GM08714 (cell line): Measurements from ENCODE around the gene DIO1.
"Not testable (repeated sequence)": the region's sequence is repeated elsewhere in the genome, so short reads cannot be mapped to it uniquely, and the experiment has no call there.

Experiments used
- H3K4me3 ChIP-seq: fragments of 200-500 bp; sonication (Bioruptor generic); 2 replicates; pipeline ENCODE4 v1.5.1; 2014; ENCODE audit warnings: mild to moderate bottlenecking, low read length, inconsistent platforms
- ZNF274 ChIP-seq: IDR thresholded peaks from 2 replicates; pipeline ENCODE4 v1.6.1; 2012; ENCODE audit warnings: mild to moderate bottlenecking, low read depth, low read length

Gene DIO1

DNA sequence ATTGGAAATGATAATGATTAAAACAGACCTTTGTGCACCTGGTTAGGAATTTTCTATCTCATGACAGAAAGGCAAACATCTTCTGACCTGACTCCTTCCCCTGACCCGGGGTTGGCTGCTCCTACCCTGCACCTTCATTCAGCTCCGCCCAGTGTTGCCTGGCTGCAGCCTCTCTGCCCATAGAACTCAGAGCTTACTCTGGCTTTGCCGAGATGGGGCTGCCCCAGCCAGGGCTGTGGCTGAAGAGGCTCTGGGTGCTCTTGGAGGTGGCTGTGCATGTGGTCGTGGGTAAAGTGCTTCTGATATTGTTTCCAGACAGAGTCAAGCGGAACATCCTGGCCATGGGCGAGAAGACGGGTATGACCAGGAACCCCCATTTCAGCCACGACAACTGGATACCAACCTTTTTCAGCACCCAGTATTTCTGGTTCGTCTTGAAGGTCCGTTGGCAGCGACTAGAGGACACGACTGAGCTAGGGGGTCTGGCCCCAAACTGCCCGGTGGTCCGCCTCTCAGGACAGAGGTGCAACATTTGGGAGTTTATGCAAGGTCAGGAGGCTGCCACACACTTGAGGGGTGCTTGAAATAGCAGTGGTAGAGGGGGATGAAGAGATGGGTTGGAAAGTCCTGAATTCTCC, at the start of gene DIO1:
Gene DIO1, plus strand, starts transcription at position 189 of the 638 bp plus-strand sequence. Its CDS starts 24 bp downstream, at position 213.
- TF ChIP-seq ZNF274 = no peak
- H3K4me3 ChIP-seq = no peak within 1 kb of the TSS

DNA sequence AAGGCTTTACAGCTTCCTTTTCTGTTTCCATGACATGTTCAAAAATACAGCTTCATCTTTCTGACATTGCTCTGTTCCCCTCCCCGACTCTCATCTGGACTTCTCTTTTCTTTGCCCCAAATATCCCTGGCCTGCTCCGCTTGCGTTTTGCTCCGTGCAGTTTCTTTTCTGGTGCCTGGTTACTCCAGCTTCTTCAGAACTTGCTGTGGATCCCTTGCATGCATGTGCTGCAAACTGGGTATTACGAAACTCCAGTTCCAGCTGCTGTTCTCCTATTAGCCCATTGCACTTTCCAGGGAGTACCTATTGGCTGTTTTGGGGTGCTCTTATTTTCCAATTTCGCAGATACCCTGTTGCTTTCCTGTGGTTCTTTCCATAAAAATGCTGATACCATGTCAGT, 46.0 kb upstream of the DIO1 start:
- no peak overlapping the region for H3K4me3 ChIP-seq
- no peak for TF ChIP-seq ZNF274

DNA sequence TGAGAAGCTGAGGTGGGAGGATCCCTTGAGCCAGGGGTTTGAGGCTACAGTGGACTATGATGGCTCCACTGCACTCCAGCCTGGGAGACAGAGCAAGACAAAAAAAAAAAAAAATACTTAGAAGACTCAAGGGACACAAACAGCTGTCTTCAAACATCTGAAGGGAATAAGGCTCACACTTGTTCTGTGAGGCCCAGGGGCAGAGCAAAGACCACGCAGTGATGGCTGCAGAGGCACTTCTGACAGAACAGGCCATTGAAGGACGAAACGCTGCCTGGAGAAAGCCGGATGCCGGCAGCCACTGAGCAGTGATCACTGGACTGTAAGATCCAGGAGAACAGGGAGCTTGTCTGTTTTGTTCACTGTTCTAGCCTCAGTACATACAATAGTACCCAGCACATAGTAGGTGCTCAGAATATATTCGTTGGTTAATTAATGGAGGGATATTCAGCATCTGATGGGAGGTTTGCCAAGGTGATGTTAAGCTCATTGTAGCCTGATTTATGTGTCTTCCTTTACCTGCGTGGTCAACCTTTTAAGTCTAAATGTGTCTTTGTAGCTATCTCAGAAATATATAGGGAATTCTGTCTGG, 43.8 kb upstream of the DIO1 start:
- TF ChIP-seq ZNF274 = no peak
- H3K4me3 ChIP-seq = no peak overlapping the region

- TF ChIP-seq ZNF274 = no peak
These were observed 42.3 kb upstream of the DIO1 start for GRCh38 chr1:53851571-53852285.

GRCh38 chr1:53860967-53861411, 33.0 kb upstream of the DIO1 start:
- TF ChIP-seq ZNF274 = no peak
- no peak overlapping the region for H3K4me3 ChIP-seq

More at GRCh38 chr1:53851571-53852285, 42.3 kb upstream of the DIO1 start:
- no peak overlapping the region for H3K4me3 ChIP-seq

DNA sequence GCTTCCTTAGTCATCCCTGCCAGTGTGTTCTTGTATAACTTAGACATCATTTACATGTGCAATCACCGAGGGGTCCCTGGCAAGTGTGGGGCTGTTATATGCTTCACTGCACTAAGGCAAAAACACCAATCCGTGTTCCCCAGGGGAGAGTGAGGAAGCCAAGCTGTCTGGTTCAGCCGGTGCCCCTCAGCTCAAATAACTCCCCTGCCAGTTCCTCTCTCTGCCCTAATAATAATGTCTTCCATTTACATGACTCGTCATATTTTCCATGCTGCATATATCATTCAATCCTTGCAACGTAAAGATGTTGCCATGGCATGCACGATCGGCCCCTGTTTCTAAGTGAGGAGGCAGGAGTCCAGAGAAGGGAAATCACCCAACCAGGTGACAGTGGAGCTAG, 31.5 kb upstream of the DIO1 start:
- no peak overlapping the region for H3K4me3 ChIP-seq
- no peak for TF ChIP-seq ZNF274

GRCh38 chr1:53868565-53868964, 25.4 kb upstream of the DIO1 start:
- no peak overlapping the region for H3K4me3 ChIP-seq
- TF ChIP-seq ZNF274 = no peak

DNA sequence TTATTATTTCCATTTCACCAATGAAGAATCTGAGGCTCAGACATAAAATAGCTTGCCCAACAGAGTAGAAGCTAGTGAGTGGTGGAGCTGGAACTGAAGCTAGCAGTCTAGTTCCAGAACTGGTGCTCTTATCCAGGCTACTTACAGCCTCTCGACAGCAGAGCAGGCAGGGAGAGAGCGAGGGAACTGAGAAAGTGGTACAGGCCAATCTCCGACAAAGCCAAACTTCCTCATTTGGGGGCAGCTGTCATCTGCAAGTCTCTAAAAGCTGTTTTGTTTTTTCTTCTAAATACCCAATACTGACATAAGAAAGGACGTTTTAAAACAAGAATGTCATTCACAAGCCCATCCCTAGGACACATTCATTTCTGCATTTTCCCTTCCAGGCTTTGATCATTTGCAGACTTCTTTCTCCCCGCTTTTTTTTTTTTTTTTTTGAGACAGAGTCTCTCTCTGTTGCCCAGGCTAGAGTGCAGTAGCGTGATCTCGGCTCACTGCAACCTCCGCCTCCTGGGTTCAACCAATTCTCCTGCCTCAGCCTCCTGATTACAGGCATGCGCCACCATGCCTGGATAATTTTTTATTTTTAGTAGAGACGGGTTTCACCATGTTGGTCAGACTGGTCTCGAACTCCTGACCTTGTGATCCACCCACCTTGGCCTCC, 24.4 kb upstream of the DIO1 start:
- no peak for TF ChIP-seq ZNF274
- H3K4me3 ChIP-seq = no peak overlapping the region

- H3K4me3 ChIP-seq = no peak overlapping the region
- no peak for TF ChIP-seq ZNF274
These were observed 22.8 kb upstream of the DIO1 start for GRCh38 chr1:53871221-53871620.

DNA sequence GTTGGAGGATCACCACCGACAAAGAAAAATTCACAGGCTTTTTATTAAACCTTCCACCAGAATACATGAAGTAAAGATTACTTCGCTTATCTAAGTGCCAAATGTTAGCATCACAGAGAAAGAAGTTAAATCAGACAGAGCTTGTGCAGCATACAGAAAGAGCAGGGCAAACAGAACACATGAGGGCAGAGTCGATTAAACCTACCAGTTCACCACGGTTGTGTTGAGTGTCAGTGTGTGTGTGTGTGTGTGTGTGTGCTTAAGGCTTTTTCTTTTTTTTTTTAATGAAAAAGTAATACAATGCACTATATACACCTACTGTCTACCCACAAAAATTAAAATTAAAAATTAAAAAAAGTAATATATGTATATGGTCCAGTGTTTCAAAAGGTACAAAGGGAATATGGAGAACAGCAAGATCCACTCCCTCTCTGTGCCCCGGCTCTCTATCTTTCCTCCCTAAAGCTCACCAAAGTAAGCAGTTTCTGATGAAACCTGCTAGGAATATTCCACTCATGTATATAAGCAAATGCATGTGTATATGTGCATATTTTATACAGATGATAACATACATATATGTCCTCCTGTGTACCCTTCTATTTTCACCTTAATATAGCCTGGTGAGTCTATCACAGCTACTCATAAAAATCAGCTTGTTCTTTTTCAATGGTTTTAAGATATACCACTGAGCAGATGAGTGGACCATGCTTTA, 22.1 kb upstream of the DIO1 start:
- no peak for TF ChIP-seq ZNF274
- H3K4me3 ChIP-seq = no peak overlapping the region

- H3K4me3 ChIP-seq = not testable (repeated sequence)
These were observed 18.8 kb upstream of the DIO1 start for GRCh38 chr1:53875150-53875549.

DNA sequence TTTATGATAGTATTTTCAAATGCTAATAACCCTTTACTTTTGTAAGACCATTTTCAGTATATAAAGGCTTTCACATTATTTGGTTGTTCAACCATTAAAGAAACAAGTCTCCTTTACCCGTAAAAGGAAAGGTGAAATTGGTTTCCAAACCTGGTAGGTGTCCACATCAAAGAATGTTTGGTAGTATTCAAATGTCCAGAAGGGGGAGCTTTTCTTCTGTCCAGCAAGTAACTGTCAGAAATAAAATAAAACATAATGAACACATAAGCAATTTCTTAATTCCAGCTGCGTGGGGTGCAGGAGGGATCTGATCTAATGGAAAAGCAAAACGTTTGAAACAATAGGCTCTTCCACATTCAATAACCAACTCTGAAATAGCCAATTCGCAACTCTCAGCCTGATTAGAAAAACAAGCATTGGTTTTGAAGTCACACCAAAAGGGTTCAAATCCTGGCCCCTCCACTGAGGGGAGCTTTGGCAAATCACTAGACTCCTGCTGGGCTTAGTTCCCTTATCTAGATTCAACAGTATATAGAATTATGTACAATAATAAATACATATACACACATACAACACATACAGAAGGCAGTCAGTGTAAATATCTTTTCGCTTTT, 15.4 kb upstream of the DIO1 start:
- no peak for TF ChIP-seq ZNF274
- no peak overlapping the region for H3K4me3 ChIP-seq

- not testable (repeated sequence) for H3K4me3 ChIP-seq
These were observed 12.1 kb upstream of the DIO1 start for GRCh38 chr1:53881853-53882252.

DNA sequence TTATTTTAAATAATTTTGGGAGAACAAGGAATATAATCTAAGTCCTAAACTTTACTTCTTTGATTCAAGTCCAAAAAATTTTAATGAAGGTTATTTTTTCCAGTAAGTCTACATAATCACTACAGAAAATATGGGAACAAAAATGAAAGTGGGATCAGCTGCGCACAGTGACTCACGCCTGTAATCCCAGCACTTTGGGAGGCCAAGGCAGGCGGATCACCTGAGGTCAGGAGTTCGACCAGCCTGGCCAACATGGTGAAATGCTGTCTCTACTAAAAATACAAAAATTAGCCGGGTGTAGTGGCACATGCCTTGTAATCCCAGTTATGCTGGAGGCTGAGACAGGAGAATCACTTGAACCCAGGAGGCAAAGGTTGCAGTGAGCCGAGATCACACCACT, 10.4 kb upstream of the DIO1 start:
- H3K4me3 ChIP-seq = not testable (repeated sequence)
